GM19099 (cell line): ENCODE results near the gene PLPP7.

Experiments
- POLR2A ChIP-seq: IDR thresholded peaks from 3 replicates; pipeline ENCODE4 v1.6.1; 2011; ENCODE audit warnings: low read depth; ENCODE audit not compliant: insufficient read length; ENCODE audit errors: extremely low read depth

Gene PLPP7

GRCh38 chr9:131306397-131307004 lies 17.0 kb downstream of the PLPP7 start:
- no peak for TF ChIP-seq POLR2A

GRCh38 chr9:131307974-131308373 lies 18.5 kb downstream of the PLPP7 start:
- no peak for TF ChIP-seq POLR2A

DNA sequence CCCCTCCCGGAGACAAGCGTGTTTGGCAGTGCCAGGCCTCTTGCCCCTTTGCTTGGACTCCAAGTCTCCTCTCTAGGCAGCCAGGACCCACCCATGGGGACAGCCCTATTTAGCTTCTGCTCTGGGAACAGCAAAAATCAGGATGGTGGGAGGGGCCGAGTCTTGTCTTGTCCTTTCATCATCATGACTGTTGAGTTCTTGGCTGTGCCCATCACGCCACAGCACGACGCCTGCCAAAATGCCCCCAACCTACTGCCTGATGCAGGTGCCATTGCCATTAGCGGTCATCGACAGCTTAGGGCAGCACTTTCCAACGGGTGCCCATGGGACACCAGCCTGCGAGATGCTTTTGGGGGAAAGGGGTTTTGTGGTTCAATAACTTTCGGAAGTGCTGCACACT lies 18.9 kb downstream of the PLPP7 start:
- TF ChIP-seq POLR2A: no peak

DNA sequence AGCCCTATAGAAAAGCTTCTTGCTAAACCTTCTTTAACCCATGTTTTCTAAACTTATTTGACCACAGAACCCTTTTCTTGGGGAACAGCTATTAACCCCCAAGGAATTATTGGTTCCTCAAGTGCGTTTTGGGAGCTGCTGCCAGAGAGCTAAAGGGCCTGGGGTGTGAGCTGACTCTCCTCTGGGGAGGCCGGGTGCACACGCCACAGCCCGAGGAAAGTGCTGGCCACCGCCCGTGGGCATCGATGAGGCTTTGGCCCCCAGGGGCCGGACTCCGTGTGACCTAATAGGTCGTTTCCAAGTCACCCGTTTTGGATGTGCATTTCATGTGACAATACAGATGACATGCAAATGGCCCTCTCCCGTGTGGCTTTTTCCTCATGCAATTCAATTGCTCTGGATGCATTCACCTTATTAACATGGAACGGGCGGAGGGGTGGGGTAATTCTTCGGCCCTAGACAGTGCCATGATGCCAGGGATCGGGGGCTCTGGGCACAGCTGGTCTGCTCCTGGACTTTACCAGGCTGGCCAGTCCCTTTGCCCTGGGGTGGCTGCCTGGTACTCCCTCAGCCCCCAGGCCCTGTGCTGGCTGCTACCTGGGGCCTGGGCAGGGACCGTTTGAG lies 19.5 kb downstream of the PLPP7 start:
- no peak for TF ChIP-seq POLR2A

GRCh38 chr9:131309530-131310276 lies 20.2 kb downstream of the PLPP7 start:
- no peak for TF ChIP-seq POLR2A

GRCh38 chr9:131310833-131311554 lies 21.5 kb downstream of the PLPP7 start:
- TF ChIP-seq POLR2A: no peak

DNA sequence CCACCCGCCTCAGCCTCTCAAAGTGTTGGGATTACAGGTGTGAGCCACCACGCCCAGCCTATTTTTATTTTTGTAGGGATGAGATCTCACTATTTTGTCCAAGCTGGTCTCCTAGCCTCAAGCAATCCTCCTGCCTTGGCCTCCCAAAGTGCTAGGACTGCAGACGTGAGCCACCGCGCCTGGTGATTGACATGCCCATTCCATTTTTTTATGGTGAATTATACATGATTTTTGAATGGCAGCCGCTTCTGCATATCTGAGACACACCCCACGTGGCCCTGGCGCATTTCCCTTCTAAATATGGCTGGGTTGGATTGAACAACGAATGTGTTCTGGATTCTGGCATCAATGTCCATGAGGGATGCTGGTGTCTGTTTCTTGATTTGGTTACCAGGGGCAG lies 22.7 kb downstream of the PLPP7 start:
- no peak for TF ChIP-seq POLR2A

- no peak for TF ChIP-seq POLR2A
Observed at GRCh38 chr9:131312822-131313770, 23.6 kb downstream of the PLPP7 start.

- no peak for TF ChIP-seq POLR2A
Observed at GRCh38 chr9:131318231-131319085, 28.9 kb downstream of the PLPP7 start.

GRCh38 chr9:131319486-131319885 lies 30.0 kb downstream of the PLPP7 start:
- no peak for TF ChIP-seq POLR2A

DNA sequence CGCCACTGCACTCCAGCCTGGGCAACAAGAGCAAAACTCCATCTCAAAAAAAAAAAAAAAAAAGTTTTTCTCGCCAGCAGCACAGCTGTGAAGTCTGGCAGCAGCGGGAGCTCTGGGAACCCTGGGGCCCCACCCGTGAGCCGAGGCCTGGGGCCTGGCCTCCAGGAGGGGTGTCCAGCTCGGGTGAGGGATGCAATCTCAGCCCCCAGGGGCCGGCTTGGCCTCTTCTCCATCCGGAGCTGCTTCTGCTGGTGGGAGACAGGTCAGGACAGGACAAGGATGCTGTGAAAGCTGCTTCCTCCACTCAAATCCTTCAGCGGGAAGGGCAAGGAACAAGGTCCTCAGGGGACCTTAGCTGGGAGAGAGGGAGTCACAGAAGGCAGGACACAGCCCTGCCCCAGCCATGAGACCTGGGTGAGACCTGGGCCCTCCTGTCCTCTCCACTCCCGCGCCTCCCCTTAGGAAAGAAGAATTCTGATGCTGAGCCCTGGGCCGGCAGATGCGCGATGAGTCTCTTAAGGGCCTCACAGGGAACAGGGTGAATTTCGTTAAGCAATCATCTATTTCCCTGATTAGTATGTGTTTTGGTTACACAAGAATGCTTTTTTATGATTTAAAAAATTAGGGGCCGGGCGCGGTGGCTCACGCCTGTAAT lies 30.6 kb downstream of the PLPP7 start:
- TF ChIP-seq POLR2A: no peak

GRCh38 chr9:131323629-131324028 lies 34.1 kb downstream of the PLPP7 start:
- TF ChIP-seq POLR2A: no peak

GRCh38 chr9:131324736-131325679 lies 35.5 kb downstream of the PLPP7 start:
- no peak for TF ChIP-seq POLR2A
